Right lobe of liver (tissue), 4 donors: ENCODE results near the gene HECTD1.

ENCODE experiments used
- POLR2A ChIP-seq: fragments of 450-650 bp; IDR thresholded peaks from one replicate; pipeline ENCODE4 v1.6.1; 2017; ENCODE audit warnings: antibody characterized with exemption, mild to moderate bottlenecking
- TF ChIP-seq, protein P1 (sequence below), 4 donors: fragments of 200-600 bp in 3 of 4; fragments of 450-650 bp in 1 of 4; IDR thresholded peaks; one replicate each; pipeline versions ENCODE4 v1.5.1 to v1.8.0; 2016 to 2022; ENCODE audit warnings: antibody characterized with exemption in 4 of 4, mild to moderate bottlenecking in 2 of 4
- donor health status: DM: no; HTN: no; CAD: no.
- donor health status: DM: no; HTN: no; CAD: no.
- donor health status: DM: no; HTN: yes; CAD: no.

DNA sequence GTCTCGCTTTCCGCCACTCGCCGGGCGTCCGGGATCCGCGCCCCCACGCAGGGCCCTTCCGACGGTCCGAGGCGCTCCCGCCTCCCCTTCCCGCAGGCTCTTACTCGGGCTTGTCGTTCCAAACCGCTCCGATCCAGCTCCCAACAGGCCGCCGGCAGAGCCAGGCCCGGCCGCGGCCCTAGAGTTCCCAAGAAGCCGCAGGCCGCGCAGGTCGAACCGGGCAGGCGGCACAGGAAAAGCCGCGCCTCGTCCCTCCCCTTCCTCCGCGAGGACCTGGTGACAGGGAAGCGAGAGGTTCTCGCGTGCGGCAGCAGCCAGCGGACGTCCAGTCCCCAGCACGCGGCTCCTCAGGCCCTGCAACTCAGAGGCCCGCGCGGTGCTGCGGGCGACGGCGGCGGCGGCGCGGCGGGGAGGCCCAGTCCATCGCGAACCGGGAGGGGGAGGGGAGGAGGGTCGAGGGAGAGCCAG, 272 bp downstream of the HECTD1 start:
- TF ChIP-seq, protein P1, sequence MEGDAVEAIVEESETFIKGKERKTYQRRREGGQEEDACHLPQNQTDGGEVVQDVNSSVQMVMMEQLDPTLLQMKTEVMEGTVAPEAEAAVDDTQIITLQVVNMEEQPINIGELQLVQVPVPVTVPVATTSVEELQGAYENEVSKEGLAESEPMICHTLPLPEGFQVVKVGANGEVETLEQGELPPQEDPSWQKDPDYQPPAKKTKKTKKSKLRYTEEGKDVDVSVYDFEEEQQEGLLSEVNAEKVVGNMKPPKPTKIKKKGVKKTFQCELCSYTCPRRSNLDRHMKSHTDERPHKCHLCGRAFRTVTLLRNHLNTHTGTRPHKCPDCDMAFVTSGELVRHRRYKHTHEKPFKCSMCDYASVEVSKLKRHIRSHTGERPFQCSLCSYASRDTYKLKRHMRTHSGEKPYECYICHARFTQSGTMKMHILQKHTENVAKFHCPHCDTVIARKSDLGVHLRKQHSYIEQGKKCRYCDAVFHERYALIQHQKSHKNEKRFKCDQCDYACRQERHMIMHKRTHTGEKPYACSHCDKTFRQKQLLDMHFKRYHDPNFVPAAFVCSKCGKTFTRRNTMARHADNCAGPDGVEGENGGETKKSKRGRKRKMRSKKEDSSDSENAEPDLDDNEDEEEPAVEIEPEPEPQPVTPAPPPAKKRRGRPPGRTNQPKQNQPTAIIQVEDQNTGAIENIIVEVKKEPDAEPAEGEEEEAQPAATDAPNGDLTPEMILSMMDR (IDR thresholded peaks at IDR 0.05) = no peak
- TF ChIP-seq POLR2A = no peak
